ENCODE results near the gene BPTF.
"Not testable (repeated sequence)": the region's sequence is repeated elsewhere in the genome, so short reads cannot be mapped to it uniquely, and the experiment has no call there.

Gene BPTF

DNA sequence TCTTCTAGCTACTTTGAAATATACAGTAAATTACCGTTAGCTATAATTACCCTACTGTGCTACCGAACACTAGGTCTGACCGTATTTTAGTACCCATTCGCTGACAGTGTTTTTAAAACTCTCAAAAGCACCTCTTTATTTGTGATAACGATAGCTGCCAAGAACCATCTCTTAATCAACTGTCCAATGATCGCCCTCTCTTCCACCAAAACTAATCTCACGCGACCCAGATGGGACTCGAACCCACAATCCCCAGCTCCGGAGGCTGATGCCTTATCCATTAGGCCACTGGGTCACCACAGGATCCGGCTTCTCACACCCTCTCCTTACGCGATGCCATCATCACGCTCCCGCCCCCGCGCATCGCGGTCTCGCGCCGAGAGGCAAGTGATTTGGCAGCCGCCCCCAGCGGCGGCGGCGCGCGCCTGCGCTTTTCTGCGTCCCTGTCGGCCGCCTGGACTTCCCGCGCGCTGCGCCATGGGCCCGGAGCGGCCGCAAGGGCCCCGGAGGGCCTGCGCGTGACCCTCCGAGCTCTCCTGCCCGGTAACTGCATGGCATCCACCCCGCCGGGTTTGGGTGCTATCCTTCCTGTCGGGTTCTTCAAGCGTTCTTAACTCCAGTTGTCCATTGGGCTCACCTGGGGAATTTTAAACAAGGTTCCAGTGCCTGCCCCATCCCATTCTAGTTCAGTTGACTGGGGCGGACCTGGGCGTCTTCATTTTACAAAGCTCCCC is 194.5 kb downstream of the BPTF start:
- Histone ChIP-seq H4K20me1 (ENCODE audit: insufficient read depth, low read length) (no peaks in the 10 kb centered on the region), H3K4me2 (ENCODE audit: insufficient read depth, low read length) (peak overlapping the region; percentile 68), H3K27ac (ENCODE audit: low read length) (peak overlapping the region; percentile 84), H3K9me3 (ENCODE audit: insufficient read depth, low read length, severe bottlenecking) (no peaks in the 10 kb centered on the region), H2AFZ (ENCODE audit: low read depth, low read length) (peak overlapping the region; percentile 83), H3K9ac (ENCODE audit: low read depth, low read length) (peak overlapping the region; percentile 79), H3K27me3 (ENCODE audit: insufficient read depth, low read length, poor library complexity) (no peaks in the 10 kb centered on the region), H3K79me2 (ENCODE audit: insufficient read depth, low read length) (no peaks in the 10 kb centered on the region), H3K4me1 (ENCODE audit: insufficient read depth, low read length) (peaks cover 15% of the 10 kb centered on the region), H3K4me3 (ENCODE audit: low read depth in 1 of 2, low read length in 2 of 2) (peak overlapping the region; percentile 54 to 65; a peak in 3 of 4 replicates), H3K36me3 (ENCODE audit: insufficient read depth, low read length) (no peaks in the 10 kb centered on the region)
- ATAC-seq (ENCODE audit: insufficient read depth, low read depth) (peak; percentile 88), DNase-seq (peak; percentile 98)
- no peak for TF ChIP-seq EZH2 (IDR thresholded peaks at IDR 0.05; ENCODE audit: borderline replicate concordance, low read depth, low read length, severe bottlenecking)
- TF ChIP-seq, protein P1, sequence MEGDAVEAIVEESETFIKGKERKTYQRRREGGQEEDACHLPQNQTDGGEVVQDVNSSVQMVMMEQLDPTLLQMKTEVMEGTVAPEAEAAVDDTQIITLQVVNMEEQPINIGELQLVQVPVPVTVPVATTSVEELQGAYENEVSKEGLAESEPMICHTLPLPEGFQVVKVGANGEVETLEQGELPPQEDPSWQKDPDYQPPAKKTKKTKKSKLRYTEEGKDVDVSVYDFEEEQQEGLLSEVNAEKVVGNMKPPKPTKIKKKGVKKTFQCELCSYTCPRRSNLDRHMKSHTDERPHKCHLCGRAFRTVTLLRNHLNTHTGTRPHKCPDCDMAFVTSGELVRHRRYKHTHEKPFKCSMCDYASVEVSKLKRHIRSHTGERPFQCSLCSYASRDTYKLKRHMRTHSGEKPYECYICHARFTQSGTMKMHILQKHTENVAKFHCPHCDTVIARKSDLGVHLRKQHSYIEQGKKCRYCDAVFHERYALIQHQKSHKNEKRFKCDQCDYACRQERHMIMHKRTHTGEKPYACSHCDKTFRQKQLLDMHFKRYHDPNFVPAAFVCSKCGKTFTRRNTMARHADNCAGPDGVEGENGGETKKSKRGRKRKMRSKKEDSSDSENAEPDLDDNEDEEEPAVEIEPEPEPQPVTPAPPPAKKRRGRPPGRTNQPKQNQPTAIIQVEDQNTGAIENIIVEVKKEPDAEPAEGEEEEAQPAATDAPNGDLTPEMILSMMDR (IDR thresholded peaks at IDR 0.05; ENCODE audit: borderline replicate concordance, extremely low read depth, low read length, poor library complexity, severe bottlenecking): peak; percentile 52

DNA sequence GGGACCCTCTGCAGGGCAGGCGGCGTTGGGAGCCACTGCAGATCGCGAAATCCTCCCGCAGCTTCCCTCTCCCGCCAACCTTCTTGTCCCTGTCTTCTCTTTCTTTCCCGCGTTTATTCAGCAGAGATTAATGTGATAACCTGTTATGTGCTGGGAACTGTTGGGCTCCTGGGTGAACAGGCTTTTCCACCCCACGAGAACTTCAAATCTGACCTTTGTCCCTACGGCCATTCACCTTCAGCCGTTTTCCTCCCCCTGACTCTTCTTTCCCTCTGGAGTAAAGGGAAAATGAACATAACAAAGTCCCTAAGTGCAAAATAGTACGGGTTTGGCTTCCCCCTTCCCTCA is 195.1 kb downstream of the BPTF start:
- DNase-seq: no peak

DNA sequence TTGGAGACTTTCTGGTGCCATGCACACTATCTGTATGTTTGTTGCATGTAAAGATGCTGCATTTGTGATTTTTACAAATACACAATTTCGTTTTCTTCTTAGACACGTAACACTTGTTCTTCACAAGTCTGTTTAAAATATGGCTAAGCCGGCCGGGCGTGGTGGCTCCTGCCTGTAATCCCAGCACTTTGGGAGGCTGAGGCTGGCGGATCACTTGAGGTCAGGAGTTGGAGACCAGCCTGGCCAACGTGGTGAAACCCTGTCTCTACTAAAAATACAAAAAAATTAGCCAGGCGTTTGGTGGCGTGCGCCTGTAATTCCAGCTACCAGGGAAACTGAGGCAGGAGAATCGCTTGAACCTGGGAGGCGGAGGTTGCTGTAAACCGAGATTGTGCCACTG is 195.5 kb downstream of the BPTF start:
- not testable (repeated sequence) for ATAC-seq (ENCODE audit: insufficient read depth, low read depth); H3K27me3 ChIP-seq (ENCODE audit: insufficient read depth, low read length, poor library complexity); H3K36me3 ChIP-seq (ENCODE audit: insufficient read depth, low read length); H4K20me1 ChIP-seq (ENCODE audit: insufficient read depth, low read length); H3K79me2 ChIP-seq (ENCODE audit: insufficient read depth, low read length); H3K9me3 ChIP-seq (ENCODE audit: insufficient read depth, low read length, severe bottlenecking); DNase-seq
- Histone ChIP-seq H3K9ac (ENCODE audit: low read depth, low read length) (peak overlapping the region; percentile 79), H3K4me3 (ENCODE audit: low read depth in 1 of 2, low read length in 2 of 2) (peak overlapping the region; percentile 54 to 65; a peak in 3 of 4 replicates), H3K4me1 (ENCODE audit: insufficient read depth, low read length) (peaks cover 15% of the 10 kb centered on the region), H3K4me2 (ENCODE audit: insufficient read depth, low read length) (peak overlapping the region; percentile 68), H2AFZ (ENCODE audit: low read depth, low read length) (peak overlapping the region; percentile 83), H3K27ac (ENCODE audit: low read length) (peak overlapping the region; percentile 84)

More for the DNA sequence above, 195.1 kb downstream of the BPTF start:
- no peak for TF ChIP-seq EZH2 (IDR thresholded peaks at IDR 0.05; ENCODE audit: borderline replicate concordance, low read depth, low read length, severe bottlenecking)
- TF ChIP-seq, protein P1 (IDR thresholded peaks at IDR 0.05; ENCODE audit: borderline replicate concordance, extremely low read depth, low read length, poor library complexity, severe bottlenecking): no peak
- Histone ChIP-seq H3K36me3 (ENCODE audit: insufficient read depth, low read length) (no peaks in the 10 kb centered on the region), H2AFZ (ENCODE audit: low read depth, low read length) (peak overlapping the region; percentile 83), H3K27me3 (ENCODE audit: insufficient read depth, low read length, poor library complexity) (no peaks in the 10 kb centered on the region), H3K4me2 (ENCODE audit: insufficient read depth, low read length) (peak overlapping the region; percentile 68), H3K9me3 (ENCODE audit: insufficient read depth, low read length, severe bottlenecking) (no peaks in the 10 kb centered on the region), H4K20me1 (ENCODE audit: insufficient read depth, low read length) (no peaks in the 10 kb centered on the region), H3K27ac (ENCODE audit: low read length) (peak overlapping the region; percentile 84), H3K9ac (ENCODE audit: low read depth, low read length) (peak overlapping the region; percentile 79), H3K79me2 (ENCODE audit: insufficient read depth, low read length) (no peaks in the 10 kb centered on the region), H3K4me1 (ENCODE audit: insufficient read depth, low read length) (peaks cover 15% of the 10 kb centered on the region), H3K4me3 (ENCODE audit: low read depth in 1 of 2, low read length in 2 of 2) (peak overlapping the region; percentile 54 to 65; a peak in 3 of 4 replicates)
- ATAC-seq (ENCODE audit: insufficient read depth, low read depth): no peak

DNA sequence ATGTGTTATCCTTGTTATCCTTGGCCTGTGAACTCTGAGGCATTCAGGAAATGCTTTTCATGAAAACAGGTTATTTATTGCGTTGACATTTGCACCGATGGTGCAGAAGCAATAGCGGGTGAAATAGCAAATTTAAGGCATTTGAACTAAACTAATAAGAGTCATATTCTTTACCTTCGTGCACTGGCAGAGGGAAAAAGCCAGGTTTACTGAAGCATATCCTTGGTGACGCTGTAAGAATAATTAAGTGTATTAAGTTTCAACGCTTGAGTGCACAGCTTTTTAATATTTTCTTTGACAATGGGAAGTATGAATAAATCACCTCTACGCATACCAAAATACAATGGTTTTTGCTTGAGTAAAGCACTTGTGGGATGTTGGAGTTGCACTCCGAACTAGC is 196.7 kb downstream of the BPTF start:
- DNase-seq: no peak
- Histone ChIP-seq H3K36me3 (ENCODE audit: insufficient read depth, low read length) (no peaks in the 10 kb centered on the region), H3K79me2 (ENCODE audit: insufficient read depth, low read length) (no peaks in the 10 kb centered on the region), H3K4me3 (ENCODE audit: low read depth in 1 of 2, low read length in 2 of 2) (no peak overlapping the region), H2AFZ (ENCODE audit: low read depth, low read length) (no peak overlapping the region), H4K20me1 (ENCODE audit: insufficient read depth, low read length) (no peaks in the 10 kb centered on the region), H3K9ac (ENCODE audit: low read depth, low read length) (no peak overlapping the region), H3K27ac (ENCODE audit: low read length) (no peak overlapping the region), H3K4me1 (ENCODE audit: insufficient read depth, low read length) (peaks cover 15% of the 10 kb centered on the region), H3K9me3 (ENCODE audit: insufficient read depth, low read length, severe bottlenecking) (no peaks in the 10 kb centered on the region), H3K27me3 (ENCODE audit: insufficient read depth, low read length, poor library complexity) (no peaks in the 10 kb centered on the region), H3K4me2 (ENCODE audit: insufficient read depth, low read length) (no peak overlapping the region)
- TF ChIP-seq EZH2 (IDR thresholded peaks at IDR 0.05; ENCODE audit: borderline replicate concordance, low read depth, low read length, severe bottlenecking): no peak
- no peak for ATAC-seq (ENCODE audit: insufficient read depth, low read depth)
